Keratinocyte (primary cell): ENCODE measurements around the gene OR2T3.
"Not testable (repeated sequence)": the region's sequence is repeated elsewhere in the genome, so short reads cannot be mapped to it uniquely, and the experiment has no call there.

ENCODE experiments used
- CTCF ChIP-seq, 3 experiments: IDR thresholded peaks in 1 of 3; conservative IDR thresholded peaks in 1 of 3; optimal IDR thresholded peaks in 1 of 3; 2 replicates in 2 of 3; 3 replicates in 1 of 3; pipeline versions ENCODE3 to v1.5.1; 2011; ENCODE audit warnings: low read length in 3 of 3, mild to moderate bottlenecking in 3 of 3, moderate library complexity in 2 of 3, control low read depth in 1 of 3, inconsistent platforms in 1 of 3; ENCODE audit not compliant: insufficient read depth in 2 of 3; ENCODE audit errors: extremely low read depth in 1 of 3
- EZH2 ChIP-seq: IDR thresholded peaks from one replicate; pipeline ENCODE4 v1.6.1; 2012; ENCODE audit warnings: inconsistent platforms, mild to moderate bottlenecking, low read length, moderate library complexity

GRCh38 chr1:248473051-248473450 lies at the start of gene OR2T3:
- not testable (repeated sequence) for TF ChIP-seq CTCF (optimal IDR thresholded peaks at IDR 0.05 in 1 of 3, IDR thresholded peaks at IDR 0.05 in 1 of 3, conservative IDR thresholded peaks at IDR 0.05 in 1 of 3; ENCODE audit: extremely low read depth in 1 of 3, insufficient read depth in 2 of 3, low read length in 3 of 3); EZH2
